OCI-LY7 (cell line): ENCODE results near the gene KHDC1. TPM values are rescaled to one million over a fixed set of nuclear protein-coding genes. Genes with fewer than 3 reads are reported as not detected.
"Not testable (repeated sequence)": the region's sequence is repeated elsewhere in the genome, so short reads cannot be mapped to it uniquely, and the experiment has no call there.

Experiments
- BruUV-seq: library from RNA; stranded (reverse); fragments of 400-500 nt; replicated peaks from 2 replicates; lab custom pipeline; 2021; lab: Mats Ljungman, UMichigan
- CTCF ChIA-PET: fragments of 300-600 bp; sonication (Branson Sonifier 250); formaldehyde crosslinking; loops from one replicate; lab custom pipeline; 2022; ENCODE audit warnings: antibody characterized with exemption; ENCODE audit not compliant: unreplicated experiment; lab: Charles Lee
- POLR2A ChIA-PET: fragments of 300-600 bp; sonication (Branson Sonifier 250); formaldehyde crosslinking; loops from one replicate; lab custom pipeline; 2022; ENCODE audit warnings: antibody characterized with exemption; lab: Charles Lee
- DNase-seq: peaks from one replicate; pipeline ENCODE4 v3.0.0-alpha.2; 2015; ENCODE audit warnings: low spot score
- H2AFZ ChIP-seq: fragments of 200-600 bp; sonication (generic), shearing (Covaris generic); 2 replicates; pipeline ENCODE4 v1.6.1; 2014; ENCODE audit warnings: mild to moderate bottlenecking, antibody characterized with exemption, low read length, moderate library complexity
- H3K27ac ChIP-seq: fragments of 200-600 bp; sonication (generic); 2 replicates; pipeline ENCODE4 v1.5.1; 2014; ENCODE audit warnings: mixed run types, low read depth, mild to moderate bottlenecking, moderate library complexity, low read length, inconsistent platforms; ENCODE audit not compliant: poor library complexity, severe bottlenecking
- H3K36me3 ChIP-seq: fragments of 200-600 bp; sonication (generic); 2 replicates; pipeline ENCODE4 v1.6.1; 2014; ENCODE audit warnings: mild to moderate bottlenecking, antibody characterized with exemption, low read length, moderate library complexity, mixed read lengths; ENCODE audit not compliant: insufficient read depth
- H3K4me1 ChIP-seq: fragments of 200-600 bp; sonication (generic); 2 replicates; pipeline ENCODE4 v1.5.1; 2014; ENCODE audit warnings: mild to moderate bottlenecking, low read length; ENCODE audit not compliant: insufficient read depth, poor library complexity, severe bottlenecking
- H3K4me2 ChIP-seq: fragments of 200-600 bp; sonication (generic); 2 replicates; pipeline ENCODE4 v1.6.1; 2014; ENCODE audit warnings: mild to moderate bottlenecking, low read length
- H3K4me3 ChIP-seq: fragments of 200-600 bp; sonication (generic); 2 replicates; pipeline ENCODE4 v1.5.1; 2014; ENCODE audit warnings: mild to moderate bottlenecking, low read depth, low read length; ENCODE audit not compliant: poor library complexity, severe bottlenecking
- H3K79me2 ChIP-seq: fragments of 200-600 bp; sonication (generic); 2 replicates; pipeline ENCODE4 v1.6.1; 2016; ENCODE audit warnings: low read depth, mild to moderate bottlenecking, low read length, moderate library complexity, mixed read lengths; ENCODE audit not compliant: insufficient read depth
- H3K9me2 ChIP-seq: fragments of 200-600 bp; sonication (generic); 2 replicates; pipeline ENCODE4 v1.6.1; 2016; ENCODE audit warnings: mild to moderate bottlenecking, low read length, mixed read lengths; ENCODE audit not compliant: insufficient read depth
- H3K9me3 ChIP-seq: fragments of 200-600 bp; sonication (generic); 2 replicates; pipeline ENCODE4 v1.6.1; 2014; ENCODE audit warnings: mild to moderate bottlenecking, mixed run types, low read length, mixed read lengths
- H4K20me1 ChIP-seq: fragments of 200-600 bp; sonication (generic); 2 replicates; pipeline ENCODE4 v1.6.1; 2014; ENCODE audit warnings: mild to moderate bottlenecking, antibody characterized with exemption, low read length, moderate library complexity, mixed read lengths; ENCODE audit not compliant: insufficient read depth
- CTCF ChIP-seq: fragments of 200-600 bp; sonication (generic); conservative IDR thresholded peaks from 2 replicates; pipeline ENCODE4 v1.5.1; 2014; ENCODE audit warnings: mild to moderate bottlenecking, antibody characterized with exemption, low read length, moderate library complexity, mixed read lengths
- EZH2phosphoT487 ChIP-seq: fragments of 200-600 bp; sonication (generic); IDR thresholded peaks from 2 replicates; pipeline ENCODE4 v1.6.1; 2018; ENCODE audit warnings: low read depth, borderline replicate concordance, mild to moderate bottlenecking, mixed run types, antibody characterized with exemption, low read length, moderate library complexity, mixed read lengths
- intact Hi-C: fragments of 100-400 bp; cut with micrococcal nuclease; formaldehyde crosslinking; loops from one replicate; pipeline ENCODE4 v1.10.0; 2022; ENCODE audit not compliant: unreplicated experiment
- total RNA-seq, 2 experiments: library from RNA; depleted of rRNA in 1 of 2; stranded (reverse); fragments of >200 nt in 1 of 2; shearing (Covaris generic) in 1 of 2; gene quantifications; 2 replicates each; pipeline ENCODE4 v1.2.3, GENCODE V29; 2014 to 2022

Gene KHDC1
- total RNA-seq, 2 experiments from 2014 or later, result 16.2 to 22.3 TPM

- H3K4me1 ChIP-seq, CTCF ChIA-PET, H2AFZ ChIP-seq, H3K9me3 ChIP-seq, H3K9me2 ChIP-seq, BruUV-seq, intact Hi-C loops, H4K20me1 ChIP-seq, DNase-seq, H3K79me2 ChIP-seq, H3K4me3 ChIP-seq, H3K27ac ChIP-seq, POLR2A ChIA-PET, H3K4me2 ChIP-seq: not testable (repeated sequence)
- H3K36me3 ChIP-seq, result peaks cover 55% of the 10 kb centered on the region
Observed at GRCh38 chr6:73269296-73269695, 6.3 kb upstream of the KHDC1 start.

DNA sequence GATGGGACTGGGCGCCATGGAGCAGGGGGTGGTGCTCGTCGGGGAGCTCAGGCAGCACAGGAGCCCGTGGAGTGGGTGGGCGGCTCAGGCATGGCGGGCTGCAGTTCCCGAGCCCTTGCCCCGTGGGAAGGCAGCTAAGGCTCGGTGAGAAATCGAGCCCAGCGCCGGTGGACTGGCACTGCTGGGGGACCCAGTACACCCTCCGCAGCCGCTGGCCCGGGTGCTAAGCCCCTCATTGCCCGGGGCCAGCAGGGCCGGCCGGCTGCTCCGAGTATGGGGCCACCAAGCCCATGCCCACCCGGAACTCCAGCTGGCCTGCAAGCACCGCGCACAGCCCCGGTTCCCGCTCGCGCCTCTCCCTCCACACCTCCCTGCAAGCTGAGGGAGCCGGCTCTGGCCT lies 5.9 kb upstream of the KHDC1 start:
- intact Hi-C loops, CTCF ChIA-PET: not testable (repeated sequence)
- H3K4me1 ChIP-seq, result peaks cover 11% of the 10 kb centered on the region

GRCh38 chr6:73264446-73264845 lies 1.4 kb upstream of the KHDC1 start:
- H3K27ac ChIP-seq, result no peak overlapping the region
- intact Hi-C loops, result loop anchor here (5.0 kb wide), 1 partner anchor 642 kb away; the partner anchor contains the start of gene KCNQ5
- peak overlapping the region; percentile 87 for H3K4me3 ChIP-seq
- H3K36me3 ChIP-seq, result peaks cover 23% of the 10 kb centered on the region
- no peaks in the 10 kb centered on the region for H3K9me2 ChIP-seq
- no peaks in the 10 kb centered on the region for H3K9me3 ChIP-seq
- no TSS peak for BruUV-seq
- peak overlapping the region; percentile 82 for H3K4me2 ChIP-seq
- TF ChIP-seq EZH2phosphoT487 (no peak), CTCF (no peak)
- peaks cover 23% of the 10 kb centered on the region for H3K4me1 ChIP-seq
- ChIA-PET POLR2A (interaction anchor here (0.6 to 1.9 kb wide), 4 partner anchors 12 to 644 kb away, joined by 3 to 8 read pairs (median 5); no protein-coding TSS in a partner anchor), CTCF (no interaction called here)
- peaks cover 7% of the 10 kb centered on the region for H4K20me1 ChIP-seq
- no peak overlapping the region for H2AFZ ChIP-seq
- H3K79me2 ChIP-seq, result peaks cover 10% of the 10 kb centered on the region; the same call in 1 of the 2 replicates
- DNase-seq, result no peak

More for the DNA sequence above, 5.9 kb upstream of the KHDC1 start:
- not testable (repeated sequence) for BruUV-seq, DNase-seq, H3K4me3 ChIP-seq, H3K9me2 ChIP-seq, H2AFZ ChIP-seq, H3K79me2 ChIP-seq, H3K4me2 ChIP-seq, H3K9me3 ChIP-seq, H3K27ac ChIP-seq, H4K20me1 ChIP-seq
- POLR2A ChIA-PET, result interaction anchor here (1.5 kb wide), 1 partner anchor 12 kb away, joined by 4 read pairs; no protein-coding TSS in a partner anchor
- H3K36me3 ChIP-seq, result peaks cover 51% of the 10 kb centered on the region
